Nephron (organoid): Measurements from ENCODE around the gene BATF2.
"Not testable (repeated sequence)": the region's sequence is repeated elsewhere in the genome, so short reads cannot be mapped to it uniquely, and the experiment has no call there.

Source experiments
- H3K27ac Mint-ChIP-seq, 3 experiments: 2 replicates each; pipeline ENCODE4 v1.8.0; 2020; ENCODE audit warnings: mixed read lengths in 3 of 3, mild to moderate bottlenecking in 2 of 3, moderate library complexity in 1 of 3
- H3K27me3 Mint-ChIP-seq: 2 replicates; pipeline ENCODE4 v1.8.0; 2021; ENCODE audit warnings: low read depth, mild to moderate bottlenecking, moderate library complexity, mixed read lengths
- H3K36me3 Mint-ChIP-seq: 2 replicates; pipeline ENCODE4 v1.8.0; 2020; ENCODE audit warnings: low read depth, mixed read lengths
- H3K4me1 Mint-ChIP-seq: 2 replicates; pipeline ENCODE4 v1.8.0; 2020; ENCODE audit warnings: mixed read lengths
- H3K4me3 Mint-ChIP-seq, 3 experiments: 2 replicates each; pipeline ENCODE4 v1.8.0; 2020; ENCODE audit warnings: mild to moderate bottlenecking in 3 of 3, mixed read lengths in 3 of 3, moderate library complexity in 2 of 3
- H3K9me3 Mint-ChIP-seq: 2 replicates; pipeline ENCODE4 v1.8.0; 2020; ENCODE audit warnings: mixed read lengths
- TF ChIP-seq, protein P1 (sequence below), 3 experiments: fragments of 200-600 bp; sonication (generic); IDR thresholded peaks; one replicate each; pipeline ENCODE4 v1.5.0; 2021; ENCODE audit warnings: antibody characterized with exemption in 3 of 3; ENCODE audit not compliant: unreplicated experiment in 3 of 3

The BATF2 gene

DNA sequence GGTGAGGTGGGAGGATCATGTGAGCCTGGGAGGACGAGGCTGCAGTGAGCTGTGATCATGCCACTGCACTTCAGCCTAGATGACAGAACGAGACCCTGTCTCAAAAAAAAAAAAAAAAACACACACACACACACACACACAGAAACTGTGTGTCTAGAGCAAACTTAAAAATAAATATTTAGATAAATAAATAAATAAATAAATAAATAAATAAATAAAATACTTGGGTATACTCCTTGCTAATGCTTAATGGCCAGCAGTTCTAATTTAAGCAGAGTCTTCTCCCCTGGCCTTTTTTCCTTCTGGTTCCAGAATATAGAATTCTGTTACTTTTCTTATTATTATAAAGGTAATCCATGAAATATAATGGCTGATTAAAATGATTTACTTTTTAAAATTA, 12.1 kb upstream of the BATF2 start:
- no peaks in the 10 kb centered on the region for H3K9me3 Mint-ChIP-seq
- no peak overlapping the region for H3K27ac Mint-ChIP-seq
- H3K4me1 Mint-ChIP-seq = peaks cover 3% of the 10 kb centered on the region
- no peaks in the 10 kb centered on the region for H3K36me3 Mint-ChIP-seq
- TF ChIP-seq, protein P1, sequence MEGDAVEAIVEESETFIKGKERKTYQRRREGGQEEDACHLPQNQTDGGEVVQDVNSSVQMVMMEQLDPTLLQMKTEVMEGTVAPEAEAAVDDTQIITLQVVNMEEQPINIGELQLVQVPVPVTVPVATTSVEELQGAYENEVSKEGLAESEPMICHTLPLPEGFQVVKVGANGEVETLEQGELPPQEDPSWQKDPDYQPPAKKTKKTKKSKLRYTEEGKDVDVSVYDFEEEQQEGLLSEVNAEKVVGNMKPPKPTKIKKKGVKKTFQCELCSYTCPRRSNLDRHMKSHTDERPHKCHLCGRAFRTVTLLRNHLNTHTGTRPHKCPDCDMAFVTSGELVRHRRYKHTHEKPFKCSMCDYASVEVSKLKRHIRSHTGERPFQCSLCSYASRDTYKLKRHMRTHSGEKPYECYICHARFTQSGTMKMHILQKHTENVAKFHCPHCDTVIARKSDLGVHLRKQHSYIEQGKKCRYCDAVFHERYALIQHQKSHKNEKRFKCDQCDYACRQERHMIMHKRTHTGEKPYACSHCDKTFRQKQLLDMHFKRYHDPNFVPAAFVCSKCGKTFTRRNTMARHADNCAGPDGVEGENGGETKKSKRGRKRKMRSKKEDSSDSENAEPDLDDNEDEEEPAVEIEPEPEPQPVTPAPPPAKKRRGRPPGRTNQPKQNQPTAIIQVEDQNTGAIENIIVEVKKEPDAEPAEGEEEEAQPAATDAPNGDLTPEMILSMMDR (IDR thresholded peaks at IDR 0.05; ENCODE audit: unreplicated experiment in 3 of 3) = no peak
- H3K4me3 Mint-ChIP-seq = no peak overlapping the region
- H3K27me3 Mint-ChIP-seq = peaks cover 6% of the 10 kb centered on the region

DNA sequence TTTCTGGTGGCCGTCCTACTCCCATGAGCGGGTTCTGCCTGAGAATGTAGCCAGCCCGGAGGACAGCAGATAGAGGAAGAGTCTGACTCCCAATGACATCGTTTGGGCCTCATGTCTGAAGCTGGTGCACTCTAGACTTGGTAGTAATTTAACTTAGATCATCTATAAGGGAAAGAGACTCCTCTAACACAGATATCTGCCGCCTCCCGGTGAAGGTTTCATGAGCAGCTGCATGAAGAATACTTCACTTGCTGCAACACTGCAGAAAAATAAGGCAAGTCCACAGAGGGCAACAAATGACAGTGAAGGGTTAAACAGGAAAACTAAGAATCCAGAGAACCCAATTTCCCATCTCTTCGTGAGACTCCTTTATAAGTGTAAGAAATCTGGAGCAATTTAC, 11.2 kb upstream of the BATF2 start:
- Mint-ChIP-seq H3K36me3 (no peaks in the 10 kb centered on the region), H3K9me3 (no peaks in the 10 kb centered on the region), H3K4me1 (no peaks in the 10 kb centered on the region), H3K27ac (no peak overlapping the region), H3K27me3 (peaks cover 9% of the 10 kb centered on the region), H3K4me3 (no peak overlapping the region)
- TF ChIP-seq, protein P1 (IDR thresholded peaks at IDR 0.05; ENCODE audit: unreplicated experiment in 3 of 3) = no peak

- not testable (repeated sequence) for H3K4me1 Mint-ChIP-seq, H3K9me3 Mint-ChIP-seq, H3K27ac Mint-ChIP-seq, H3K36me3 Mint-ChIP-seq, H3K4me3 Mint-ChIP-seq, H3K27me3 Mint-ChIP-seq
These were observed 7.2 kb upstream of the BATF2 start for GRCh38 chr11:65003968-65004367.

GRCh38 chr11:65003282-65003681, 6.5 kb upstream of the BATF2 start:
- Mint-ChIP-seq H3K27me3 (peaks cover 9% of the 10 kb centered on the region), H3K36me3 (no peaks in the 10 kb centered on the region), H3K9me3 (no peaks in the 10 kb centered on the region), H3K4me3 (no peak overlapping the region), H3K27ac (no peak overlapping the region), H3K4me1 (peaks cover 4% of the 10 kb centered on the region)
- TF ChIP-seq, protein P1 (IDR thresholded peaks at IDR 0.05; ENCODE audit: unreplicated experiment in 3 of 3) = no peak

- Mint-ChIP-seq H3K27ac (no peak overlapping the region), H3K4me3 (no peak overlapping the region), H3K27me3 (peaks cover 9% of the 10 kb centered on the region), H3K36me3 (no peaks in the 10 kb centered on the region), H3K4me1 (peaks cover 6% of the 10 kb centered on the region), H3K9me3 (no peaks in the 10 kb centered on the region)
- TF ChIP-seq, protein P1 (IDR thresholded peaks at IDR 0.05; ENCODE audit: unreplicated experiment in 3 of 3) = no peak
These were observed 5.9 kb upstream of the BATF2 start for GRCh38 chr11:65002706-65003105.

DNA sequence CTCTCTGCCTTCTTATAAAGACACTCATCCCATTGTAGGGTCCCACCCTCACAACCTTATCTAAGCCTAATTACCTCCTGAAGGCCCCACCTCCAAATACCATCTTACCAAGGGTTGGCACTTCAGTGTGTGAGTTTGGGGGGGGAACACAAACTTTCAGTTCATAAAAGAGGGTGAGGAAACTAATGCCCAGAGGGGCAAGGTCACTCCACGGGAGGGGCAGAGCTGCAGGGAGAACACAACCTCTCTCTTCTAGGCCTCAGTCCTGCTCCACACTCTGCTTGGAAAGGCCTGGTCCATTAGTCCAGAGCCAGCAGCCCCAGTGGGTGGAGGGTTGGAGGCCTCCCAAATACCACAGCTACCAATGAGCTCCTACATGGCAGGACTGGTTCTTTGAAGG, 2.7 kb upstream of the BATF2 start:
- TF ChIP-seq, protein P1 (IDR thresholded peaks at IDR 0.05; ENCODE audit: unreplicated experiment in 3 of 3) = no peak
- H3K27me3 Mint-ChIP-seq = peaks cover 4% of the 10 kb centered on the region
- H3K9me3 Mint-ChIP-seq = no peaks in the 10 kb centered on the region
- H3K36me3 Mint-ChIP-seq = no peaks in the 10 kb centered on the region
- no peak overlapping the region for H3K27ac Mint-ChIP-seq
- peaks cover 18% of the 10 kb centered on the region for H3K4me1 Mint-ChIP-seq
- H3K4me3 Mint-ChIP-seq = no peak overlapping the region
